Measurements from ENCODE around the gene ZBTB7C. TPM values are rescaled to one million over a fixed set of nuclear protein-coding genes. Genes with fewer than 3 reads are reported as not detected.

ZBTB7C gene
- total RNA-seq, 5 donors from 2014 or later (not counting 1 experiment from before 2014, with no cell fraction given), result 0.06 TPM; not detected in 4

DNA sequence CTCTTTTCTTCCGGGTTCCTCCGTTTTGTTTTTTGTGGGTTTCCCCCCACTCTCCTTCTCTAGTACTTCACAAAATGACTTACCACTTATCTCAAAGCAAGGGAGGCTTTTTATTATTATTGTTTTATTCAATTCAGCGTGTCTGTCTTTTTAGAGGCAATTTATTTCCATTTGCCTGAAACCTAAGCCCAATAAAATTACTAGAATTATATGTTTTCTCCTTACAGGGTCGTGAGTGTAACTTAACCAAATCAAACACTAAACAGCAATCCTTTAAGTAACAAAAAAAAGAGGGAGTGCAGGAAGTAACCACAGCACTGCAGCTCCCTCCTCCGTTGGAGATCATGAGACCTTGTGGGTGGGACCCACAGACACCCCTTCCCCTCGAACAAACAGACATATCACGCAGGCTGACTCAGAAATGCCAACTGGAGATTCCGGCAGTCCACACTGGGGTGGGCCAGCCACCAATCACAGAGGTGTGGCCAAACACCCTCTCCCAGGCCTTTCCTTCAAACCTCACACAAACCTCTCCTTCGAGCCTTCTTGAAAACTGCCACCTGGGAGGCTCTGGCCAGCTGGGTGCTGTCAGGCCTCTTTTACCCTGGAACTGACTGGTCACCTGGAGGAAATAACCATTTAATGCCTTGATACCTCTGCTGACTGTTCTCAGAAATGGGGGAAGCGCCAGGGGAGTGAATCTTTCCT lies 271.7 kb downstream of the ZBTB7C start:
- no peaks in the 10 kb centered on the region for H3K9me3 Mint-ChIP-seq
- Histone ChIP-seq H3K9me3 (no peaks in the 10 kb centered on the region), H3K27ac (ENCODE audit: low read length) (no peak overlapping the region), H3K4me1 (ENCODE audit: control insufficient read depth in 1 of 2, extremely low read depth in 1 of 2, insufficient read depth in 2 of 2, low read length in 2 of 2) (peaks cover 0 to 7% of the 10 kb centered on the region in 2 experiments), H3K27me3 (replicated peaks in 1 of 2; ENCODE audit: control insufficient read depth in 2 of 2, extremely low read depth in 1 of 2, insufficient read depth in 2 of 2, low read length in 1 of 2) (peaks cover 3 to 53% of the 10 kb centered on the region in 2 experiments), H3K36me3 (ENCODE audit: control insufficient read depth in 2 of 2, extremely low read depth in 1 of 2, insufficient read depth in 1 of 2, low read length in 1 of 2) (no peaks in the 10 kb centered on the region), H3K4me3 (ENCODE audit: control insufficient read depth in 1 of 2, extremely low read depth in 1 of 2, low read length in 1 of 2) (no peak overlapping the region)
- 76% methylated on average over 3 of the region's 10 CpGs for WGBS (ENCODE audit: insufficient coverage)
- peak overlapping the region in 1 of 2 donors; percentile 34 for H3K27ac Mint-ChIP-seq
- no peaks in the 10 kb centered on the region for H3K36me3 Mint-ChIP-seq
- peak overlapping the region; percentile 52 to 62 (median 61) for H3K4me3 Mint-ChIP-seq
- peaks cover 43 to 44% of the 10 kb centered on the region in 2 donors for H3K27me3 Mint-ChIP-seq
- DNase-seq, result no peak
- ATAC-seq (replicated peaks in 1 of 4), result no peak
- ChIA-PET POLR2A (no interaction called here), CTCF (no interaction called here)
- peaks cover 5 to 20% (median 9%) of the 10 kb centered on the region in 3 donors for H3K4me1 Mint-ChIP-seq

DNA sequence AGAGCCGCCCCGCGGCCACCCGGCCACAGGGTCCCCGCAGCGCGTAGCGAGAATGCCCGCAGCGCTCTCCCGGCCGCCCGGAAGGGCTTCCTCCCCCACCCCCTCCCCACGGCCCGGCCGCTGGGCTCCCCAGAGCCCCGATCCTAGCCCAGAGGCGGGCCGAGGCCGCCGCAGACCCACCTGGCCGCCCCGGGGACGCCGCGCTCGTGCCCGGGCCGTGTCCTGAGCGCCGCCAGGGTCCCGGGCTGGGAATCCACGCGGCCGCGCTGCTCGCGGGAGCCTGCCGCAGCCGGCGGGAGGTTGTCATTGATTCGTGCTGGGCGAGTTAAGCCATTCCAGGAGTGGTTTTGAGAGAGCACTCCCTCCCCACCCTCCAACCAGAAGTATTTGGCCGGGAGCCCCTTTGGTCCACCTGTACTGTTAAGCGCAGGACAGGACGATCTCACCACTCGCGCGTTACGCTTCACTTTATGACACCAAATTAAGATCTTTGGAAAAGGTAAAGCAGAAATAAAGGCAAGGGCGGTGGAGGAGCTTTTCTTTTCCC lies 272.3 kb downstream of the ZBTB7C start:
- Mint-ChIP-seq H3K4me3 (peak overlapping the region; percentile 52 to 62 (median 61)), H3K27ac (no peak overlapping the region), H3K36me3 (no peaks in the 10 kb centered on the region), H3K27me3 (peaks cover 43 to 44% of the 10 kb centered on the region in 2 donors), H3K4me1 (peaks cover 5 to 20% (median 9%) of the 10 kb centered on the region in 3 donors), H3K9me3 (no peaks in the 10 kb centered on the region)
- CTCF ChIA-PET, result interaction anchor here in 1 of 2 donors (0.5 kb wide), 1 partner anchor 964 kb away, joined by 3 read pairs; no protein-coding TSS in a partner anchor
- ATAC-seq (replicated peaks in 1 of 4) (no peak), DNase-seq (no peak)
- POLR2A ChIA-PET, result no interaction called here
- Histone ChIP-seq H3K4me3 (ENCODE audit: control insufficient read depth in 1 of 2, extremely low read depth in 1 of 2, low read length in 1 of 2) (no peak overlapping the region), H3K27ac (ENCODE audit: low read length) (no peak overlapping the region), H3K27me3 (replicated peaks in 1 of 2; ENCODE audit: control insufficient read depth in 2 of 2, extremely low read depth in 1 of 2, insufficient read depth in 2 of 2, low read length in 1 of 2) (peaks cover 3 to 50% of the 10 kb centered on the region in 2 experiments), H3K4me1 (ENCODE audit: control insufficient read depth in 1 of 2, extremely low read depth in 1 of 2, insufficient read depth in 2 of 2, low read length in 2 of 2) (peaks cover 0 to 7% of the 10 kb centered on the region in 2 experiments), H3K36me3 (ENCODE audit: control insufficient read depth in 2 of 2, extremely low read depth in 1 of 2, insufficient read depth in 1 of 2, low read length in 1 of 2) (no peaks in the 10 kb centered on the region), H3K9me3 (no peaks in the 10 kb centered on the region)
- 2% methylated on average over 32 of the region's 51 CpGs for WGBS (ENCODE audit: insufficient coverage)

DNA sequence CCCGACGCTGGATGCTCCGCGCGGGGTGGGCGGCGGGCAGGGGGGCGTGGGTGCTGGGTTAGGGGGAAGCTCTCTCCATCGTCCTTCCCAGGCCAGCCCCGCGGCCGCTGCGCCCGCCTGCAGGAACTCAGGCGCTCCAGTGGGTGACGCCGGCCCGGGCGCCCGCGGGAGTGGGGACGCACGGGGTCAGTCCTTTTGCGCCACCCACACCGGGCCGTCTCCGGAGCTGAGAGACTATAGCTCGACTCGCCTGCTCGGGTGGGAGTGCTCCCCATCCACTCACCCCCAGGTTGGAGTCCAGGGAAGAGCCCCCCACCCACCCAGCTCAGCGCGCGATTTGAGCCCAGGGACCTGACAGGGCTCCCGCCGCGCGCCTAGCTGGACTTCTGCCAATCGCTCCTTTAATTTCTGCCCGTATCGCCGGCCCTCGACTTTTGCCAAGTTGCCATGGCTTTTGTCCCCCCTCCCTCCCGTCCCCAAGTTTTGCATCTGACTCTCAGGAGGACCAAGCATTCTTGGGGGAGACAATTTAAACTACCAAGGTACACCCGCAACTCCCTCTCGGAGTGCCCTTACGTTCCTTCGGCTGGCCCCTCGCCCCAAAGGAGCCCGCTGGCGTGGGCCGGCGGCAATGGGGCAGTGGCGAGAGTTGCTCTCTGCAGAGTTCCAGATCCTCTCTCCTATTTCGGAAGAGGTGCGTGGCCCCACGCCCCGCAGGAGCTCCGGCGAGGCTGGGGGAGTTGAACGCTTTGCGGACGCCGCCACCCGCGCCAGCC lies 272.9 kb downstream of the ZBTB7C start:
- H3K27me3 Mint-ChIP-seq, result peaks cover 43 to 48% of the 10 kb centered on the region in 2 donors
- DNase-seq (no peak), ATAC-seq (replicated peaks in 1 of 4) (no peak)
- H3K9me3 Mint-ChIP-seq, result no peaks in the 10 kb centered on the region
- Histone ChIP-seq H3K9me3 (no peaks in the 10 kb centered on the region), H3K4me1 (ENCODE audit: control insufficient read depth in 1 of 2, extremely low read depth in 1 of 2, insufficient read depth in 2 of 2, low read length in 2 of 2) (peaks cover 0 to 7% of the 10 kb centered on the region in 2 experiments), H3K36me3 (ENCODE audit: control insufficient read depth in 2 of 2, extremely low read depth in 1 of 2, insufficient read depth in 1 of 2, low read length in 1 of 2) (no peaks in the 10 kb centered on the region), H3K27me3 (replicated peaks in 1 of 2; ENCODE audit: control insufficient read depth in 2 of 2, extremely low read depth in 1 of 2, insufficient read depth in 2 of 2, low read length in 1 of 2) (peaks cover 3 to 50% of the 10 kb centered on the region in 2 experiments), H3K27ac (ENCODE audit: low read length) (no peak overlapping the region), H3K4me3 (ENCODE audit: control insufficient read depth in 1 of 2, extremely low read depth in 1 of 2, low read length in 1 of 2) (no peak overlapping the region)
- POLR2A ChIA-PET, result no interaction called here
- CTCF ChIA-PET, result interaction anchor here in 1 of 2 donors (0.5 kb wide), 1 partner anchor 964 kb away, joined by 3 read pairs; no protein-coding TSS in a partner anchor
- 5% methylated on average over 50 of the region's 65 CpGs for WGBS (ENCODE audit: insufficient coverage)
- H3K4me3 Mint-ChIP-seq, result peak overlapping the region in 1 of 3 donors; percentile 41
- peaks cover 5 to 20% (median 9%) of the 10 kb centered on the region in 3 donors for H3K4me1 Mint-ChIP-seq
- H3K27ac Mint-ChIP-seq, result no peak overlapping the region
- H3K36me3 Mint-ChIP-seq, result no peaks in the 10 kb centered on the region

DNA sequence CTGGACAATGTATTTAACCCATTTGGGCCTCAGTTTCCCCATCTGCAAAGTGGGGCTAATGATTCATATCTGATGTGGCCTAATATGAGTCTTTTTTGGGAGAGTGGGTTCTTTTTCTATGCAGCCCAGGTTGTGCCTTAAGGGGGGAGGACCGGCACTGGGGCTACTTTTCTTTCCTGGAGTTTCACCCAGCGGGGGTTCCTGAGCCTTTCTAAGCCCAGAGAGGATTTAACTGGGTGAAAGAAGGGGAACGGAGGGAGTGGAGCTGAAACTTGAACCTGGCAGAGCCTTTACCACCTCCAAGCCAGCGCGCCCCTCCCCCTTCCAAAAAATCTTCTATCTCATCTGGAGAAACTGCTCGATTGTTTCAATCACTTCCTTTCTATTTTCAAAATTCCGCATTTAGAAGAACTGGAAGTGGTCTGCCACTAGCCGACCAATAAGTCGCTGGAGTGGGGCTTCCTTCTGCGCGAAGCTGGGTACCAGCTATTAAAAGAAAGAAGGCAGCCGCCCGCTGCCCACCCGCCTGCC lies 273.7 kb downstream of the ZBTB7C start:
- H3K4me1 ChIP-seq (ENCODE audit: control insufficient read depth in 1 of 2, extremely low read depth in 1 of 2, insufficient read depth in 2 of 2, low read length in 2 of 2), result peaks cover 0 to 7% of the 10 kb centered on the region in 2 experiments
- ChIA-PET CTCF (no interaction called here), POLR2A (no interaction called here)
- H3K27me3 Mint-ChIP-seq, result peaks cover 43 to 48% of the 10 kb centered on the region in 2 donors
- H3K27me3 ChIP-seq (replicated peaks in 1 of 2; ENCODE audit: control insufficient read depth in 2 of 2, extremely low read depth in 1 of 2, insufficient read depth in 2 of 2, low read length in 1 of 2), result peaks cover 3 to 47% of the 10 kb centered on the region in 2 experiments
- no peaks in the 10 kb centered on the region for H3K36me3 Mint-ChIP-seq
- H3K27ac Mint-ChIP-seq, result no peak overlapping the region
- no peaks in the 10 kb centered on the region for H3K36me3 ChIP-seq (ENCODE audit: control insufficient read depth in 2 of 2, extremely low read depth in 1 of 2, insufficient read depth in 1 of 2, low read length in 1 of 2)
- H3K4me3 Mint-ChIP-seq, result peak overlapping the region in 1 of 3 donors; percentile 41
- H3K4me1 Mint-ChIP-seq, result peaks cover 5 to 20% (median 9%) of the 10 kb centered on the region in 3 donors
- DNase-seq (no peak), ATAC-seq (replicated peaks in 1 of 4) (no peak)
- H3K4me3 ChIP-seq (ENCODE audit: control insufficient read depth in 1 of 2, extremely low read depth in 1 of 2, low read length in 1 of 2), result no peak overlapping the region
- H3K9me3 ChIP-seq, result no peaks in the 10 kb centered on the region
- H3K9me3 Mint-ChIP-seq, result no peaks in the 10 kb centered on the region
- no peak overlapping the region for H3K27ac ChIP-seq (ENCODE audit: low read length)
- WGBS (ENCODE audit: insufficient coverage), result 8% methylated on average over 9 of the region's 14 CpGs

DNA sequence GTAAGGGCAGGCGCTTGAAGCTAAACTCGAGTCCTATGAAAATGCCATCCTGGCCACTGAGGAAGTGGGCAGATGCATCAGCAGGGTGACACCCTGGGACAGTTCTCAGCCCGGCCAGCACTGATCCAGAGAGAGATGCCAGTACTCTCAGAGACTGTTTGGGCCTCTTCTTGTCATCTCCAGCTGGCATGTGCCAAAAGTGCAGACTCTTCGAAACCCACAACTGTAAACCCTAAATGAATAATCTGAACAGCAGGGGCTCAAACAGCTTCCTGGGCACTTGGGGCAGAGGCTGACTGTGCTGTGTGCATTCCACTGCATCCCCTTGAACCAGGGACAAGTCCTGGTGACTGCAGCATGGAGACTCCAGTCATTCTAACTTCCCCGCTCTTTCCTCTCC lies 274.6 kb downstream of the ZBTB7C start:
- Mint-ChIP-seq H3K27me3 (peaks cover 40 to 43% of the 10 kb centered on the region in 2 donors), H3K27ac (no peak overlapping the region), H3K9me3 (no peaks in the 10 kb centered on the region), H3K4me1 (peaks cover 5 to 20% (median 9%) of the 10 kb centered on the region in 3 donors), H3K36me3 (no peaks in the 10 kb centered on the region), H3K4me3 (no peak overlapping the region)
- no peak for ATAC-seq (replicated peaks in 1 of 4)
- Histone ChIP-seq H3K9me3 (no peaks in the 10 kb centered on the region), H3K27ac (ENCODE audit: low read length) (no peak overlapping the region), H3K36me3 (ENCODE audit: control insufficient read depth in 2 of 2, extremely low read depth in 1 of 2, insufficient read depth in 1 of 2, low read length in 1 of 2) (no peaks in the 10 kb centered on the region), H3K27me3 (replicated peaks in 1 of 2; ENCODE audit: control insufficient read depth in 2 of 2, extremely low read depth in 1 of 2, insufficient read depth in 2 of 2, low read length in 1 of 2) (peaks cover 3 to 45% of the 10 kb centered on the region in 2 experiments), H3K4me3 (ENCODE audit: control insufficient read depth in 1 of 2, extremely low read depth in 1 of 2, low read length in 1 of 2) (no peak overlapping the region), H3K4me1 (ENCODE audit: control insufficient read depth in 1 of 2, extremely low read depth in 1 of 2, insufficient read depth in 2 of 2, low read length in 2 of 2) (peaks cover 0 to 7% of the 10 kb centered on the region in 2 experiments)
- 70% methylated on average over 5 of the region's 5 CpGs for WGBS (ENCODE audit: insufficient coverage)
- ChIA-PET CTCF (no interaction called here), POLR2A (no interaction called here)
- DNase-seq, result no peak

DNA sequence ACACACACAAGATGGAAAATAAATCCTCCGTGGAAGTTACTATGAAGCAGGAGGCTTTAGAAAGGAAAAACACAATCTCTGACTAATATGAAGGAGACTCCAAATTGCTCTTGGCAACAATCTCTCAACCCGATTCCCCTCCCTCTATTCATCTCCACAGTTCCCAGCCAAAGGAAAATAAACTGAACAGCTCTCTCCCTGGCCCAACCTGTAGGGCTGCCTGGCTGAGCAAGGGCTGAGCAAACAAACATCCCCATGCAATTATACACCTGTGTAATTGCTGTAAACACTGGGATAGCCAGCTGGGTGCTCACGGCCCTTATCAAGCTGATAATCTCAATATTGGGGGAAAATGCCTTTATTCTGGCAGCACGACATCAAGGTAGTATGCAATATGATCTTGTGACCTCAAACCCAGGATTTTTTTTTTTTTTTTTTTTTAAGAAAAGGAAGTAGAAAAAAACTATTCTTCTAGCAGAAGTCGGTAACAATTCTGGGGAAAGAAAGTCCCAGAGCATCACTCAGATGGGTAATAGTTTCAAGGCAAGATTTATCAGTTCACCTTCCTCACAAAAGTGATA lies 275.4 kb downstream of the ZBTB7C start:
- H3K4me1 ChIP-seq (ENCODE audit: control insufficient read depth in 1 of 2, extremely low read depth in 1 of 2, insufficient read depth in 2 of 2, low read length in 2 of 2), result peaks cover 0 to 7% of the 10 kb centered on the region in 2 experiments
- H3K4me3 Mint-ChIP-seq, result no peak overlapping the region
- POLR2A ChIA-PET, result no interaction called here
- peaks cover 41 to 42% of the 10 kb centered on the region in 2 donors for H3K27me3 Mint-ChIP-seq
- no peaks in the 10 kb centered on the region for H3K36me3 Mint-ChIP-seq
- WGBS (ENCODE audit: insufficient coverage), result no CpG with 5 or more reads among the region's 5 CpGs
- ATAC-seq (replicated peaks in 1 of 4) (no peak), DNase-seq (no peak)
- H3K27ac ChIP-seq (ENCODE audit: low read length), result no peak overlapping the region
- no peak overlapping the region for H3K27ac Mint-ChIP-seq
- no peak overlapping the region for H3K4me3 ChIP-seq (ENCODE audit: control insufficient read depth in 1 of 2, extremely low read depth in 1 of 2, low read length in 1 of 2)
- no peaks in the 10 kb centered on the region for H3K9me3 Mint-ChIP-seq
- H3K36me3 ChIP-seq (ENCODE audit: control insufficient read depth in 2 of 2, extremely low read depth in 1 of 2, insufficient read depth in 1 of 2, low read length in 1 of 2), result no peaks in the 10 kb centered on the region
- CTCF ChIA-PET, result no interaction called here
- peaks cover 5 to 20% (median 9%) of the 10 kb centered on the region in 3 donors for H3K4me1 Mint-ChIP-seq
- H3K27me3 ChIP-seq (replicated peaks in 1 of 2; ENCODE audit: control insufficient read depth in 2 of 2, extremely low read depth in 1 of 2, insufficient read depth in 2 of 2, low read length in 1 of 2), result peaks cover 3 to 37% of the 10 kb centered on the region in 2 experiments
- no peaks in the 10 kb centered on the region for H3K9me3 ChIP-seq
